IMR-90 (cell line): Measurements from ENCODE around the gene MRFAP1L1. TPM values are rescaled to one million over a fixed set of nuclear protein-coding genes. Genes with fewer than 3 reads are reported as not detected.
A peak's percentile ranks its signal among the peaks of the same experiment; 100 is the strongest.

Experiments used
- ATAC-seq: fragments of 200-7000 bp; cut with Tn5 transposase; 2 replicates; pipeline ENCODE4 v1.9.1; 2020; ENCODE audit warnings: low read depth, mild to moderate bottlenecking, moderate library complexity
- BruUV-seq: library from RNA; stranded (reverse); fragments of 400-500 nt; replicated peaks from 2 replicates; lab custom pipeline; 2021; lab: Mats Ljungman, UMichigan
- CTCF ChIA-PET: fragments of 300-600 bp; formaldehyde crosslinking; extraction: SDS; loops from one replicate; lab custom pipeline; 2021; ENCODE audit warnings: antibody characterized with exemption; lab: Yijun Ruan, JAX
- POLR2A ChIA-PET: fragments of 300-600 bp; sonication (Branson Sonifier 250); formaldehyde crosslinking; loops from one replicate; lab custom pipeline; 2022; ENCODE audit warnings: antibody characterized with exemption; ENCODE audit not compliant: unreplicated experiment; lab: Charles Lee
- DNase-seq: peaks from one replicate; pipeline ENCODE4 v3.0.0; 2013
- H2AFZ ChIP-seq: replicated peaks from 2 replicates; pipeline ENCODE3; 2013; ENCODE audit warnings: low read length, mild to moderate bottlenecking; ENCODE audit not compliant: poor library complexity
- H2AK5ac ChIP-seq: 2 replicates; pipeline ENCODE4 v1.6.1; 2013; ENCODE audit warnings: low read depth, low read length, inconsistent platforms
- H2AK9ac ChIP-seq: replicated peaks from 2 replicates; pipeline ENCODE3; 2013; ENCODE audit warnings: mild to moderate bottlenecking, low read depth, low read length, moderate library complexity; ENCODE audit not compliant: poor library complexity
- H2BK120ac ChIP-seq: 2 replicates; pipeline ENCODE4 v1.6.1; 2013; ENCODE audit warnings: low read depth, low read length, inconsistent platforms
- H2BK15ac ChIP-seq: 3 replicates; pipeline ENCODE4 v1.6.1; 2013; ENCODE audit warnings: low read depth, low read length, inconsistent platforms
- H2BK20ac ChIP-seq: 2 replicates; pipeline ENCODE4 v1.6.1; 2013; ENCODE audit warnings: low read depth, mild to moderate bottlenecking, inconsistent platforms, low read length, moderate library complexity
- H2BK5ac ChIP-seq: 2 replicates; pipeline ENCODE4 v1.6.1; 2013; ENCODE audit warnings: mild to moderate bottlenecking, low read depth, low read length, inconsistent platforms; ENCODE audit not compliant: poor library complexity, severe bottlenecking
- H3K14ac ChIP-seq: replicated peaks from 2 replicates; pipeline ENCODE4 v1.6.1; 2013; ENCODE audit warnings: low read depth, low read length, inconsistent platforms
- H3K18ac ChIP-seq: 2 replicates; pipeline ENCODE4 v1.6.1; 2013; ENCODE audit warnings: low read depth, low read length, control low read depth
- H3K23ac ChIP-seq: 2 replicates; pipeline ENCODE4 v1.6.1; 2013; ENCODE audit warnings: low read depth, low read length, inconsistent platforms
- H3K27ac ChIP-seq: 2 replicates; pipeline ENCODE4 v1.5.1; 2013; ENCODE audit warnings: mild to moderate bottlenecking, control low read depth, low read length; ENCODE audit not compliant: insufficient read depth
- H3K27me3 ChIP-seq: 2 replicates; pipeline ENCODE4 v1.6.1; 2013; ENCODE audit warnings: low read length; ENCODE audit not compliant: control insufficient read depth, insufficient read depth
- H3K36me3 ChIP-seq: 2 replicates; pipeline ENCODE4 v1.6.1; 2013; ENCODE audit warnings: low read length, mixed read lengths; ENCODE audit not compliant: control insufficient read depth, insufficient read depth
- H3K4ac ChIP-seq: 2 replicates; pipeline ENCODE4 v1.6.1; 2013; ENCODE audit warnings: low read depth, low read length, inconsistent platforms
- H3K4me1 ChIP-seq: 2 replicates; pipeline ENCODE4 v1.6.1; 2013; ENCODE audit warnings: low read length, mixed read lengths; ENCODE audit not compliant: control insufficient read depth, insufficient read depth
- H3K4me2 ChIP-seq: 2 replicates; pipeline ENCODE4 v1.6.1; 2013; ENCODE audit warnings: low read depth, mild to moderate bottlenecking, control low read depth, low read length, moderate library complexity
- H3K4me3 ChIP-seq: 2 replicates; pipeline ENCODE4 v1.5.1; 2013; ENCODE audit warnings: low read depth, mild to moderate bottlenecking, control low read depth, low read length, moderate library complexity; ENCODE audit not compliant: insufficient read depth
- H3K56ac ChIP-seq: 2 replicates; pipeline ENCODE4 v1.6.1; 2013; ENCODE audit warnings: low read length, inconsistent platforms; ENCODE audit not compliant: insufficient read depth; ENCODE audit errors: extremely low read depth
- H3K79me1 ChIP-seq, 2 experiments: 2 replicates each; pipeline ENCODE4 v1.6.1; 2013; ENCODE audit warnings: low read length in 2 of 2, inconsistent platforms in 1 of 2, low read depth in 1 of 2
- H3K9ac ChIP-seq: 2 replicates; pipeline ENCODE4 v1.6.1; 2013; ENCODE audit warnings: low read depth, low read length, control low read depth
- H3K9me1 ChIP-seq: 2 replicates; pipeline ENCODE4 v1.6.1; 2013; ENCODE audit warnings: low read length, inconsistent platforms; ENCODE audit not compliant: insufficient read depth
- H3K9me3 ChIP-seq: 2 replicates; pipeline ENCODE4 v1.6.1; 2013; ENCODE audit warnings: low read length; ENCODE audit not compliant: control insufficient read depth, insufficient read depth
- H4K20me1 ChIP-seq: 2 replicates; pipeline ENCODE4 v1.6.1; 2013; ENCODE audit warnings: low read length, inconsistent platforms; ENCODE audit not compliant: insufficient read depth
- H4K5ac ChIP-seq: 2 replicates; pipeline ENCODE4 v1.6.1; 2013; ENCODE audit warnings: mild to moderate bottlenecking, low read depth, low read length, control low read depth
- H4K8ac ChIP-seq, 2 experiments: 2 replicates each; pipeline ENCODE4 v1.6.1; 2013; ENCODE audit warnings: low read depth in 2 of 2, low read length in 2 of 2, control low read depth in 1 of 2, inconsistent platforms in 1 of 2
- H4K91ac ChIP-seq: 2 replicates; pipeline ENCODE4 v1.6.1; 2013; ENCODE audit warnings: low read depth, low read length, inconsistent platforms; ENCODE audit not compliant: insufficient read depth
- BHLHE40 ChIP-seq: fragments of 150-350 bp; IDR thresholded peaks from 2 replicates; pipeline ENCODE4 v1.6.1; 2016; ENCODE audit warnings: mild to moderate bottlenecking, low read depth, low read length
- CEBPB ChIP-seq: IDR thresholded peaks from 2 replicates; pipeline ENCODE4 v1.6.1; 2012; ENCODE audit warnings: low read depth, low read length, improper control_type of control experiment
- MAZ ChIP-seq: IDR thresholded peaks from 2 replicates; pipeline ENCODE4 v1.6.1; 2012; ENCODE audit warnings: low read depth, mild to moderate bottlenecking, low read length, improper control_type of control experiment, moderate library complexity, borderline replicate concordance
- POLR2A ChIP-seq: IDR thresholded peaks from 2 replicates; pipeline ENCODE4 v1.6.1; 2012; ENCODE audit warnings: mild to moderate bottlenecking, low read depth, low read length
- WGBS, 2 experiments: methylation state at CpG; one replicate each; pipeline versions ENCODE4 v1.1.5 to v1.1.7; 2013; ENCODE audit warnings: missing lambda C conversion rate in 2 of 2; ENCODE audit not compliant: insufficient read length in 1 of 2; ENCODE audit errors: extremely low coverage in 2 of 2; 5-methylcytosine and 5-hydroxymethylcytosine counted together
- dilution Hi-C: fragments of 300-500 bp; cut with HindIII; formaldehyde crosslinking; loops from one replicate; pipeline ENCODE4 v1.14.3; 2018; ENCODE audit warnings: low sequenced_read_pairs; ENCODE audit not compliant: unreplicated experiment
- in situ Hi-C: fragments of 300-500 bp; cut with MboI; formaldehyde crosslinking; loops from 3 replicates; pipeline ENCODE4 v1.14.3; 2019; ENCODE audit warnings: low sequenced_read_pairs, inconsistent platforms, mixed read lengths
- intact Hi-C: fragments of 100-400 bp; cut with micrococcal nuclease; formaldehyde crosslinking; loops from 2 replicates; pipeline ENCODE4 v1.10.0; 2022
- polyA plus RNA-seq, 3 experiments: library from polyadenylated mRNA; depleted of rRNA; stranded (reverse); fragments of >200 nt; gene quantifications; 2 replicates each; pipeline ENCODE4 v1.2.3, GENCODE V29; 2012; ENCODE audit warnings: low replicate concordance in 1 of 3
- total RNA-seq: library from RNA; depleted of rRNA; stranded (reverse); fragments of >200 nt; gene quantifications from 2 replicates; pipeline ENCODE4 v1.2.3, GENCODE V29; 2012

The MRFAP1L1 gene
- total and polyA plus RNA-seq, 2 of the 4 experiments (the other 2 are of a cell fraction): 31.7 to 47.0 TPM

DNA sequence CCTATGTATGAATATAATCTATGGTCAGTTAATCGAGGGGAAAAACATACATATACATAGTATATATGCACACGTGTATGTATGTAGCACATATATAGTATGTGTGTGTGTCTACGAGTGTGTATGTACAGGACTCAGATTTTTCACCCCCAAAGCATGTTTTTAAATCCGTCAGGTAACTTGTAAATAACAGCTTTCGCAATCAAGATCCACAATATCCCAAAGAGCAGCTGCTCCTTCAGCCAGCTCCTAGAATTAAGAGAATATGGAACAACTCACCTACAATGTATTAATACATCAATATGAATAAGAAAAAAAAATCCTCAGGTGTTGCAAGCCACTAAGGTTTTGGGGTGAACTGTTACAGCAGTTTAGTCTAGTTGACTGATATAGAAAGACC lies 3.5 kb downstream of the MRFAP1L1 start:
- Histone ChIP-seq H2BK20ac (no peak overlapping the region), H3K4me2 (no peak overlapping the region), H2BK15ac (no peak overlapping the region), H2AK5ac (no peak overlapping the region), H3K23ac (no peak overlapping the region), H3K9me3 (peaks cover 2% of the 10 kb centered on the region; the same call in 1 of the 2 replicates), H3K18ac (no peak overlapping the region), H4K8ac (no peak overlapping the region), H3K4ac (no peak overlapping the region), H2BK5ac (no peak overlapping the region), H3K79me1 (peaks cover 48 to 72% of the 10 kb centered on the region in 2 experiments), H3K14ac (no peak overlapping the region), H3K9ac (no peak overlapping the region), H3K36me3 (peaks cover 11% of the 10 kb centered on the region), H3K27ac (no peak overlapping the region), H4K5ac (no peak overlapping the region), H2AFZ (no peak overlapping the region), H2AK9ac (no peak overlapping the region), H3K9me1 (peaks cover 22% of the 10 kb centered on the region), H3K56ac (no peak overlapping the region), H2BK120ac (no peak overlapping the region), H4K91ac (no peak overlapping the region), H3K27me3 (no peaks in the 10 kb centered on the region), H3K4me1 (peaks cover 7% of the 10 kb centered on the region), H3K4me3 (no peak overlapping the region), H4K20me1 (peaks cover 28% of the 10 kb centered on the region; the same call in 1 of the 2 replicates)
- DNase-seq (no peak), ATAC-seq (no peak)
- TF ChIP-seq MAZ (no peak), POLR2A (no peak), CEBPB (peak; percentile 52), BHLHE40 (no peak)
- WGBS, 2 experiments: no CpG with 5 or more reads among the region's 5 CpGs
- BruUV-seq: no TSS peak
- dilution Hi-C loops (no loop called here), in situ Hi-C loops (no loop called here), intact Hi-C loops (no loop called here)
- ChIA-PET CTCF (interaction anchor here (0.6 kb wide), 1 partner anchor 316 kb away, joined by 3 read pairs; no protein-coding TSS in a partner anchor), POLR2A (no interaction called here)
